VCaP (cell line): ENCODE measurements around the gene LMAN2.
A peak's percentile ranks its signal among the peaks of the same experiment; 100 is the strongest.
"Not testable (repeated sequence)": the region's sequence is repeated elsewhere in the genome, so short reads cannot be mapped to it uniquely, and the experiment has no call there.

Experiments used
- H3K27ac ChIP-seq: fragments of 450-650 bp; 2 replicates; pipeline ENCODE4 v1.5.1; 2017
- TF ChIP-seq, protein P1 (sequence below): fragments of 450-650 bp; conservative IDR thresholded peaks from 2 replicates; pipeline ENCODE4 v1.5.1; 2017; ENCODE audit warnings: mild to moderate bottlenecking, moderate library complexity

The LMAN2 gene

DNA sequence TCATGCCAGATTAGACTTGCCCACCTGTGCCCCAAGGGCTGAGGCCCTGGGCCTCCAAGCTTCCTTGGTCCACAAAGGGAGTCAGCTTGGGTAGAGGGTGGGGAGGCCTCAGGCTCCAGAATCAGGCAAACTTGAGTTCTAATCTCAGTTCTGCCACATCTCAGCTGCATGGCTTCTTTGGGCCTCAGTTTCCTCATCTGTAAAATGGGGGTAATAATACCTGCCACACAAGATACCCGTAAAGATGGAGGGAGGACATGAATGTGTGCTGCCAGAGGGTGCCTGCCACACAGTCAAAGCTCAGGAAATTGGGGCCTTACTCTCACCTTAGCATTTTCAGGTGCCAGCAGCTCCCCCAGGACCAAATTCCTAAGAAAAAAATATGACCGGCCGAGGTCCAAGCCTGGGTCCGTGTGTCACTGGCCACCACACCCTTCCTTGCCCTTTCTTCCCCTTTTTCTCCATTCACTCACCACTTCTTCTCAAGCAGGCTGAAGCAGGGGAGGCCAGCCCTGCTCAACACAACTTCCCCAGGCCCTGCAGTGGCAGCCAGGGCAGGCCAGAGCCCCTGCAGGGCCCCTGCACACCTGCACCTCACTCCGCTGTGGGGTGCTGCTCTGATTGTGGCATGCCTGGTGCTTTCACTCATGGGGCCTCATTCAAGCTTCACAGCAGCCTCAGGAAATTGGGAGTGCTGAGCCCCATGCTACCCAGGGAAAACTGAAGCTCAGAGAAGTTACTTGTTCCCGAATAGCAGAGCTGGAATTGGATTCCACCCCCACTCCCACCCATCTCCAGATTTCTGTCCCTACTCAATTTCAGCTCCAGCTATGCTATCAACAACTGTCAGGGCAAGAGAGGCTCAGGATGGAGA is 10.2 kb upstream of the LMAN2 start:
- TF ChIP-seq, protein P1, sequence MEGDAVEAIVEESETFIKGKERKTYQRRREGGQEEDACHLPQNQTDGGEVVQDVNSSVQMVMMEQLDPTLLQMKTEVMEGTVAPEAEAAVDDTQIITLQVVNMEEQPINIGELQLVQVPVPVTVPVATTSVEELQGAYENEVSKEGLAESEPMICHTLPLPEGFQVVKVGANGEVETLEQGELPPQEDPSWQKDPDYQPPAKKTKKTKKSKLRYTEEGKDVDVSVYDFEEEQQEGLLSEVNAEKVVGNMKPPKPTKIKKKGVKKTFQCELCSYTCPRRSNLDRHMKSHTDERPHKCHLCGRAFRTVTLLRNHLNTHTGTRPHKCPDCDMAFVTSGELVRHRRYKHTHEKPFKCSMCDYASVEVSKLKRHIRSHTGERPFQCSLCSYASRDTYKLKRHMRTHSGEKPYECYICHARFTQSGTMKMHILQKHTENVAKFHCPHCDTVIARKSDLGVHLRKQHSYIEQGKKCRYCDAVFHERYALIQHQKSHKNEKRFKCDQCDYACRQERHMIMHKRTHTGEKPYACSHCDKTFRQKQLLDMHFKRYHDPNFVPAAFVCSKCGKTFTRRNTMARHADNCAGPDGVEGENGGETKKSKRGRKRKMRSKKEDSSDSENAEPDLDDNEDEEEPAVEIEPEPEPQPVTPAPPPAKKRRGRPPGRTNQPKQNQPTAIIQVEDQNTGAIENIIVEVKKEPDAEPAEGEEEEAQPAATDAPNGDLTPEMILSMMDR, result no peak
- peak overlapping the region; percentile 81 for H3K27ac ChIP-seq

DNA sequence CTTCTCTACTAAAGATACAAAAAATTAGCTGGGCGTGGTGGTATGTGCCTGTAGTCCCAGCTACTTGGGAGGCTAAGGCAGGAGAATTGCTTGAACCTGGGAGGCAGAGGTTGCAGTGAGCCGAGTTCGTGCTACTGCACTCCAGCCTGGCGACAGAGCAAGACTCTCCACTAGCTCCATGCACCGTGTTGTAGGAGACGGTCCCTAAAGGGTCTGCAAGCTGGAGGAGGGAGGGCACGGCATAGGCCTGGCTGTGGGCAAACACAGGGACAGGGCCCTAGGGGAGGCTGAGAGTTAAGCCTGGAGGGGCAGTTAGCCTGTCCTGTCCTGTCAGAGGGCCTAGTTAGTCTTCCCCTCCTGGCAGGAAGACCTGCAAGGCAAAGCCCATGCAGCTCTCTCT is 9.3 kb upstream of the LMAN2 start:
- H3K27ac ChIP-seq, result not testable (repeated sequence)

DNA sequence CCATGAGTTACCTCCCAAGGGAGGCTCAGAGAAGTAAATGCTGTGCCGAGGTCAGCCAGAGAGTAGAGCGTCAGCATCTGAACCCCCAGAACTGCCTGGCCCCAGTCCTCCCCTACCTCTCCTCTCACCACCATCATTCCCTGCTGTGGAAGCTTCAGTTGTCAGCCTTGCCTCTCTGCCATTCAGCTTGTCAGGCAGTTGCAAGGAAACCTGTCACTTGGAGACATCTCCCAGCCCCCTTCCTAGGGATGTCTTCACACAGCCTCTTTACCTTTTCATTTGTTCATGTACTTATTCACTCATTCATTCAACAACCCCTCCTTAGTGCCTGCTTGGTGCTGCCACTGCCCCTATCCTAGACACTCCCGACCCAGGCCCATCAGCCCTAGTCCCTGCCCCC is 8.4 kb upstream of the LMAN2 start:
- TF ChIP-seq, protein P1, result no peak
- no peak overlapping the region; the same call in 1 of the 2 replicates for H3K27ac ChIP-seq

GRCh38 chr5:177359451-177359851 is 8.0 kb upstream of the LMAN2 start:
- TF ChIP-seq, protein P1, result no peak
- no peak overlapping the region; the same call in 1 of the 2 replicates for H3K27ac ChIP-seq

- peak overlapping the region; percentile 80 for H3K27ac ChIP-seq
- TF ChIP-seq, protein P1, result no peak
Observed at GRCh38 chr5:177358370-177358819, 6.9 kb upstream of the LMAN2 start.

- peak within 1 kb of the TSS; percentile 80 for H3K27ac ChIP-seq
- TF ChIP-seq, protein P1, result no peak
Observed at GRCh38 chr5:177357459-177358351, 6.2 kb upstream of the LMAN2 start, which contains the start of gene RGS14. Gene RGS14 (plus strand): TSS chr5:177357924. CDS start chr5:177358025, 101 bp downstream.

DNA sequence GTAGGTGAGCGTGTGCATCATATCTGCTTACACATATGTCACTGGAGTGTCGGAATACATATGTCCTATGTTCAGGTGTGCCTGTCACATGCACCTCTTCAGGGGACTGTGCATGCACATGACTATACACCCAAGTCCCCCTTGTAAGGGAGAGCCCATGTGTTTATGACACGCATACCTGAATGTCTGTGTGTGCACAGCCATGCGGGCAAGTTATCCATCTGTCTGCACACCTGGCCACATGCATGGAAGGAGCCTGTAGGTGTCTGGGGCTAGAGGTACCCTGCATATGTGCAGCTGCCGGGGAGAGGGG is 5.6 kb upstream of the LMAN2 start:
- TF ChIP-seq, protein P1, result no peak
- H3K27ac ChIP-seq, result peak overlapping the region; percentile 80
